Stimulated activated CD8-positive, alpha-beta memory T cell treated with anti-CD3 and anti-CD28 coated beads, Interleukin-15, amount 100 ng/mL, for 24 hours (primary cell): ENCODE measurements around the gene OR10H3.
"Not testable (repeated sequence)": the region's sequence is repeated elsewhere in the genome, so short reads cannot be mapped to it uniquely, and the experiment has no call there.

Experiments used
- DNase-seq: peaks from one replicate; pipeline ENCODE4 v3.0.0-alpha.2; 2020; ENCODE audit warnings: low read depth

Gene OR10H3

GRCh38 chr19:15737722-15738121, at the start of gene OR10H3:
Gene OR10H3, plus strand, starts transcription at chr19:15737985. Its CDS starts 3,408 bp downstream, at chr19:15741393.
- DNase-seq: no peak

GRCh38 chr19:15696654-15697194, 41.1 kb upstream of the OR10H3 start:
- DNase-seq: no peak

GRCh38 chr19:15701757-15702533, 35.8 kb upstream of the OR10H3 start:
- DNase-seq: no peak

GRCh38 chr19:15702534-15702930, 35.3 kb upstream of the OR10H3 start:
- DNase-seq: no peak

- DNase-seq: no peak
Observed at GRCh38 chr19:15714638-15715037, 23.1 kb upstream of the OR10H3 start.

GRCh38 chr19:15715642-15716041, 22.1 kb upstream of the OR10H3 start:
- DNase-seq: no peak

GRCh38 chr19:15717809-15718208, 20.0 kb upstream of the OR10H3 start:
- DNase-seq: no peak

- no peak for DNase-seq
Observed at GRCh38 chr19:15721268-15721667, 16.5 kb upstream of the OR10H3 start.

GRCh38 chr19:15722956-15723355, 14.8 kb upstream of the OR10H3 start:
- DNase-seq: no peak

- no peak for DNase-seq
Observed at GRCh38 chr19:15727724-15728123, 10.1 kb upstream of the OR10H3 start, which contains the start of gene OR10H2. Gene OR10H2, plus strand, starts transcription at chr19:15728024. Its CDS starts 20 bp downstream, at chr19:15728044.

- DNase-seq: no peak
Observed at GRCh38 chr19:15730538-15730937, 7.2 kb upstream of the OR10H3 start.

GRCh38 chr19:15732388-15732787, 5.4 kb upstream of the OR10H3 start:
- no peak for DNase-seq

GRCh38 chr19:15733895-15734294, 3.9 kb upstream of the OR10H3 start:
- DNase-seq: no peak

- DNase-seq: no peak
Observed at GRCh38 chr19:15740785-15741184, 3.0 kb downstream of the OR10H3 start.

- no peak for DNase-seq
Observed at GRCh38 chr19:15748239-15748638, 10.5 kb downstream of the OR10H3 start.

GRCh38 chr19:15758379-15758778, 20.6 kb downstream of the OR10H3 start:
- DNase-seq: no peak

GRCh38 chr19:15759962-15760565, 22.3 kb downstream of the OR10H3 start:
- no peak for DNase-seq

- DNase-seq: no peak
Observed at GRCh38 chr19:15769586-15769985, 31.8 kb downstream of the OR10H3 start.

- DNase-seq: not testable (repeated sequence)
Observed at GRCh38 chr19:15774159-15774558, 36.4 kb downstream of the OR10H3 start.

- DNase-seq: no peak
Observed at GRCh38 chr19:15775249-15775648, 37.5 kb downstream of the OR10H3 start.

GRCh38 chr19:15776264-15776663, 38.5 kb downstream of the OR10H3 start:
- DNase-seq: no peak

- DNase-seq: no peak
Observed at GRCh38 chr19:15776991-15777970, 39.5 kb downstream of the OR10H3 start.
